Kidney (tissue), 14 donors: ENCODE data around the gene PDZRN4. TPM values are rescaled to one million over a fixed set of nuclear protein-coding genes. Genes with fewer than 3 reads are reported as not detected.
"Not testable (repeated sequence)": the region's sequence is repeated elsewhere in the genome, so short reads cannot be mapped to it uniquely, and the experiment has no call there.

Source experiments
- DNase-seq, 5 donors: peaks; one replicate each; pipeline ENCODE4 v3.0.0-alpha.2; 2013 to 2020
- FAIRE-seq: peaks from 2 replicates; lab custom pipeline; 2012; peaks lifted over from hg19 to GRCh38; lab: Jason Lieb, UNC
- H3K27ac ChIP-seq, 2 donors: one replicate each; pipeline ENCODE4 v1.7.0; 2013; ENCODE audit warnings: low read depth in 2 of 2, low read length in 2 of 2, inconsistent platforms in 1 of 2
- H3K27me3 ChIP-seq: one replicate; pipeline ENCODE4 v1.7.1; 2013; ENCODE audit warnings: low read length, inconsistent platforms; ENCODE audit not compliant: control insufficient read depth, insufficient read depth
- H3K36me3 ChIP-seq, 3 donors: one replicate each; pipeline versions ENCODE4 v1.7.0 to v1.7.1; 2013; ENCODE audit warnings: low read length in 3 of 3, control low read depth in 1 of 3, inconsistent platforms in 1 of 3; ENCODE audit not compliant: insufficient read depth in 3 of 3, control insufficient read depth in 2 of 3
- H3K4me1 ChIP-seq, 3 donors: one replicate each; pipeline versions ENCODE4 v1.7.0 to v1.7.1; 2013; ENCODE audit warnings: low read length in 3 of 3, inconsistent platforms in 1 of 3, low read depth in 1 of 3; ENCODE audit not compliant: control insufficient read depth in 2 of 3, insufficient read depth in 2 of 3
- H3K4me3 ChIP-seq, 3 donors: one replicate each; pipeline versions ENCODE4 v1.7.0 to v1.8.1; 2013; ENCODE audit warnings: low read length in 3 of 3, control low read depth in 1 of 3, inconsistent platforms in 1 of 3
- H3K9ac ChIP-seq, 3 donors: one replicate each; pipeline versions ENCODE4 v1.7.0 to v1.7.1; 2013; ENCODE audit warnings: low read length in 3 of 3, control low read depth in 1 of 3, inconsistent platforms in 1 of 3
- H3K9me3 ChIP-seq, 3 donors: one replicate each; pipeline versions ENCODE4 v1.7.0 to v1.7.1; 2013; ENCODE audit warnings: low read length in 3 of 3, control low read depth in 1 of 3, inconsistent platforms in 1 of 3; ENCODE audit not compliant: control insufficient read depth in 2 of 3, insufficient read depth in 1 of 3
- CTCF ChIP-seq: IDR thresholded peaks from 3 replicates; pipeline ENCODE4 v1.5.1; 2012; ENCODE audit warnings: mild to moderate bottlenecking, moderate library complexity, borderline replicate concordance; ENCODE audit not compliant: insufficient read depth; ENCODE audit errors: extremely low read depth
- intact Hi-C: fragments of 100-400 bp; cut with DNase I; formaldehyde crosslinking; loops from one replicate; pipeline ENCODE4 v1.11.1; 2022
- polyA plus RNA-seq: library from polyadenylated mRNA; stranded (reverse); fragments of 350-450 nt; fragmentation: Illumina TruSeq; extraction: RNeasy Lipid Tissue Mini Kit (QIAGEN cat#74804); gene quantifications from one replicate; pipeline ENCODE4 v1.2.3, GENCODE V29; 2014; ENCODE audit warnings: low read depth, low replicate concordance; ENCODE audit not compliant: insufficient read depth
- total RNA-seq: library from RNA; stranded (reverse); fragmentation: NEBNext Ultra II Directional; extraction: Animal tissue kit (Norgen Biotek cat#: 25700); gene quantifications from one replicate; pipeline ENCODE4 v1.2.1, GENCODE V29; 2021
- donor health status: control.
- donor health status: control.
- donor health status: control.
- donor health status: control.
- donor health status: control.
- donor health status: DM: yes; HTN: yes; CAD: no.
- donor health status: Normal renal cell carcinoma (clear cell type).

Gene PDZRN4
- total and polyA plus RNA-seq, 2 donors from 2014 or later, result 0.56 to 2.1 TPM

- no peak for TF ChIP-seq CTCF
- Histone ChIP-seq H3K27ac (no peak overlapping the region), H3K36me3 (no peaks in the 10 kb centered on the region), H3K9me3 (no peaks in the 10 kb centered on the region), H3K27me3 (no peaks in the 10 kb centered on the region), H3K9ac (no peak overlapping the region), H3K4me1 (no peaks in the 10 kb centered on the region), H3K4me3 (no peak overlapping the region)
- FAIRE-seq (no peak), DNase-seq (no peak)
- intact Hi-C loops, result no loop called here
Measured at GRCh38 chr12:41310367-41310766, 122.2 kb downstream of the PDZRN4 start.

GRCh38 chr12:41311883-41312282 is 123.8 kb downstream of the PDZRN4 start:
- intact Hi-C loops, result no loop called here
- no peak for FAIRE-seq

GRCh38 chr12:41312451-41312850 is 124.3 kb downstream of the PDZRN4 start:
- H3K4me3 ChIP-seq, H3K27me3 ChIP-seq, H3K9ac ChIP-seq, intact Hi-C loops, H3K27ac ChIP-seq, DNase-seq, H3K36me3 ChIP-seq, H3K4me1 ChIP-seq, H3K9me3 ChIP-seq, FAIRE-seq: not testable (repeated sequence)

More at GRCh38 chr12:41311883-41312282, 123.8 kb downstream of the PDZRN4 start:
- H3K4me3 ChIP-seq, result no peak overlapping the region
- H3K36me3 ChIP-seq, result no peaks in the 10 kb centered on the region
- H3K4me1 ChIP-seq, result no peaks in the 10 kb centered on the region
- DNase-seq, result no peak
- no peaks in the 10 kb centered on the region for H3K9me3 ChIP-seq
- H3K9ac ChIP-seq, result no peak overlapping the region
- H3K27me3 ChIP-seq, result no peaks in the 10 kb centered on the region
- no peak for TF ChIP-seq CTCF
- H3K27ac ChIP-seq, result no peak overlapping the region

- no peaks in the 10 kb centered on the region for H3K9me3 ChIP-seq
- intact Hi-C loops, result no loop called here
- no peak overlapping the region for H3K9ac ChIP-seq
- H3K36me3 ChIP-seq, result no peaks in the 10 kb centered on the region
- no peak overlapping the region for H3K4me3 ChIP-seq
- FAIRE-seq, result no peak
- no peak for DNase-seq
- H3K27ac ChIP-seq, result no peak overlapping the region
- H3K4me1 ChIP-seq, result no peaks in the 10 kb centered on the region
- no peak for TF ChIP-seq CTCF
- no peaks in the 10 kb centered on the region for H3K27me3 ChIP-seq
Measured at GRCh38 chr12:41325336-41325735, 137.2 kb downstream of the PDZRN4 start.
